ENCODE data around the gene MRPL48. TPM values are rescaled to one million over a fixed set of nuclear protein-coding genes. Genes with fewer than 3 reads are reported as not detected.

Gene MRPL48
- total RNA-seq, 1 experiment from 2014 or later = 66.8 TPM

DNA sequence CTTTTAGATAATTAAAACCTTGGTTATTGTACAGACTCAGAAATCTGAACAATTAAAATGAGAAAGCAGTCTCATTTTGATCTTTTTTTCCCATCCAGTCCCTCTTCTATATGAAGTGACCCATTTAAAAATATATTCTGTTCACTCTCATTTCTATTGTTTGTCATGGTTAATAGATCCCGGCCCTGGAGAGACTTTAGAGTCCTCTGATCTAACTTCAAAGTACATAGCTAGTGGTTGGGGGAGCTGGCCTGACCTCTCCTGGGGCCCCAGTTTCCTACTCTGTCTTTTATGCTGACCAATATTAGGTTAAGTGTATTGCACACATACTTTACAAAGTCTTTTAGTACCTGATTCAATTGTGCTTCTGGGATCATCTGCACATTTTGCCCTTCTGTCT lies 13.5 kb downstream of the MRPL48 start:
- BruUV-seq (replicated peaks) = no TSS peak

DNA sequence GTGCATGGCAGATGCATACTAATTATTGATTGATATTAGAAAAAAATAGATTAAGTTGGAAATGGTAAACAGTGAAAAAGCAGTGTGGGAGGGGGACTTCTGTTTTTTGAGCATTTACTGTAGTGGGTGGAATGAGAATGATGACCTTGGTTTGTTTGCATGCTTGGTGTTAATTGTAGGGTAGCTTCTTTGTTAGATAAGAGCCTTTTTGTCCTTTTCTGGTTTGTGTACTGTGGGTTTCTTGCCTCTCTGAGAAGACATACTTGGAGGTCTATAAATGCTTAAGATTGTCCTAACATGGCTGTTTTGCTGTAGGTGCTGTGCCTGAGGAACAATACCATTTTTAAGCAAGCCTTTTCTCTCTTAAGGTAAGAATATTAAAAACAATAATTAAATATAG lies 17.0 kb downstream of the MRPL48 start:
- no peak overlapping the region for H3K4me3 ChIP-seq (replicated peaks in 1 of 2; ENCODE audit: low read depth in 1 of 2, low read length in 2 of 2)
- ATAC-seq (no peak), DNase-seq (ENCODE audit: low read depth, low spot score) (no peak)
- H4K20me1 ChIP-seq (ENCODE audit: insufficient read depth) = no peaks in the 10 kb centered on the region
- ChIA-PET RAD21 (ENCODE audit: low non-redundant PET in 1 of 2, low total read pairs in 2 of 2, uncharacterized antibody in 2 of 2, unreplicated experiment in 2 of 2) (no interaction called here), CTCF (no interaction called here), POLR2A (no interaction called here)
- H3K36me3 ChIP-seq (ENCODE audit: control insufficient read depth in 1 of 2, insufficient read depth in 2 of 2, low read length in 2 of 2) = peaks cover 0 to 2% of the 10 kb centered on the region in 2 experiments; a peak in 1 of 4 replicates
- H3K9me3 ChIP-seq (ENCODE audit: control insufficient read depth in 1 of 2, insufficient read depth in 1 of 2, low read depth in 1 of 2, low read length in 2 of 2) = no peaks in the 10 kb centered on the region
- no peak overlapping the region for H3K27ac ChIP-seq (ENCODE audit: low read depth, low read length)
- H3K4me2 ChIP-seq (ENCODE audit: low read length) = no peak overlapping the region
- H3K9me2 ChIP-seq (ENCODE audit: insufficient read depth) = no peaks in the 10 kb centered on the region
- H3K27me3 ChIP-seq (ENCODE audit: insufficient read depth, low read length) = no peaks in the 10 kb centered on the region
- intact Hi-C loops (cut with micrococcal nuclease) = no loop called here
- BruUV-seq (replicated peaks) = no TSS peak
- no peak overlapping the region for H3K9ac ChIP-seq (ENCODE audit: low read length)
- no peak overlapping the region for H2AFZ ChIP-seq (ENCODE audit: low read depth, low read length, poor library complexity, severe bottlenecking)
- no peak for TF ChIP-seq POLR2A (IDR thresholded peaks at IDR 0.05; ENCODE audit: borderline replicate concordance, extremely low read depth, insufficient read depth, insufficient read length)
- no peak for TF ChIP-seq SRF (IDR thresholded peaks at IDR 0.05; ENCODE audit: low read depth)
- no peak for TF ChIP-seq JUND (IDR thresholded peaks at IDR 0.05)
- TF ChIP-seq, protein P1, sequence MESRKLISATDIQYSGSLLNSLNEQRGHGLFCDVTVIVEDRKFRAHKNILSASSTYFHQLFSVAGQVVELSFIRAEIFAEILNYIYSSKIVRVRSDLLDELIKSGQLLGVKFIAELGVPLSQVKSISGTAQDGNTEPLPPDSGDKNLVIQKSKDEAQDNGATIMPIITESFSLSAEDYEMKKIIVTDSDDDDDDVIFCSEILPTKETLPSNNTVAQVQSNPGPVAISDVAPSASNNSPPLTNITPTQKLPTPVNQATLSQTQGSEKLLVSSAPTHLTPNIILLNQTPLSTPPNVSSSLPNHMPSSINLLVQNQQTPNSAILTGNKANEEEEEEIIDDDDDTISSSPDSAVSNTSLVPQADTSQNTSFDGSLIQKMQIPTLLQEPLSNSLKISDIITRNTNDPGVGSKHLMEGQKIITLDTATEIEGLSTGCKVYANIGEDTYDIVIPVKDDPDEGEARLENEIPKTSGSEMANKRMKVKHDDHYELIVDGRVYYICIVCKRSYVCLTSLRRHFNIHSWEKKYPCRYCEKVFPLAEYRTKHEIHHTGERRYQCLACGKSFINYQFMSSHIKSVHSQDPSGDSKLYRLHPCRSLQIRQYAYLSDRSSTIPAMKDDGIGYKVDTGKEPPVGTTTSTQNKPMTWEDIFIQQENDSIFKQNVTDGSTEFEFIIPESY (IDR thresholded peaks at IDR 0.05; ENCODE audit: extremely low read depth, insufficient replicate concordance, low read length) = no peak
- TF ChIP-seq, protein P2, sequence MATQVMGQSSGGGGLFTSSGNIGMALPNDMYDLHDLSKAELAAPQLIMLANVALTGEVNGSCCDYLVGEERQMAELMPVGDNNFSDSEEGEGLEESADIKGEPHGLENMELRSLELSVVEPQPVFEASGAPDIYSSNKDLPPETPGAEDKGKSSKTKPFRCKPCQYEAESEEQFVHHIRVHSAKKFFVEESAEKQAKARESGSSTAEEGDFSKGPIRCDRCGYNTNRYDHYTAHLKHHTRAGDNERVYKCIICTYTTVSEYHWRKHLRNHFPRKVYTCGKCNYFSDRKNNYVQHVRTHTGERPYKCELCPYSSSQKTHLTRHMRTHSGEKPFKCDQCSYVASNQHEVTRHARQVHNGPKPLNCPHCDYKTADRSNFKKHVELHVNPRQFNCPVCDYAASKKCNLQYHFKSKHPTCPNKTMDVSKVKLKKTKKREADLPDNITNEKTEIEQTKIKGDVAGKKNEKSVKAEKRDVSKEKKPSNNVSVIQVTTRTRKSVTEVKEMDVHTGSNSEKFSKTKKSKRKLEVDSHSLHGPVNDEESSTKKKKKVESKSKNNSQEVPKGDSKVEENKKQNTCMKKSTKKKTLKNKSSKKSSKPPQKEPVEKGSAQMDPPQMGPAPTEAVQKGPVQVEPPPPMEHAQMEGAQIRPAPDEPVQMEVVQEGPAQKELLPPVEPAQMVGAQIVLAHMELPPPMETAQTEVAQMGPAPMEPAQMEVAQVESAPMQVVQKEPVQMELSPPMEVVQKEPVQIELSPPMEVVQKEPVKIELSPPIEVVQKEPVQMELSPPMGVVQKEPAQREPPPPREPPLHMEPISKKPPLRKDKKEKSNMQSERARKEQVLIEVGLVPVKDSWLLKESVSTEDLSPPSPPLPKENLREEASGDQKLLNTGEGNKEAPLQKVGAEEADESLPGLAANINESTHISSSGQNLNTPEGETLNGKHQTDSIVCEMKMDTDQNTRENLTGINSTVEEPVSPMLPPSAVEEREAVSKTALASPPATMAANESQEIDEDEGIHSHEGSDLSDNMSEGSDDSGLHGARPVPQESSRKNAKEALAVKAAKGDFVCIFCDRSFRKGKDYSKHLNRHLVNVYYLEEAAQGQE (IDR thresholded peaks at IDR 0.05; ENCODE audit: low read depth) = no peak
- no peak for TF ChIP-seq CBX3 (IDR thresholded peaks at IDR 0.05; ENCODE audit: low read depth)
- TF ChIP-seq, protein P3, sequence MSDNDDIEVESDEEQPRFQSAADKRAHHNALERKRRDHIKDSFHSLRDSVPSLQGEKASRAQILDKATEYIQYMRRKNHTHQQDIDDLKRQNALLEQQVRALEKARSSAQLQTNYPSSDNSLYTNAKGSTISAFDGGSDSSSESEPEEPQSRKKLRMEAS (IDR thresholded peaks at IDR 0.05) = no peak
- peaks cover 5% of the 10 kb centered on the region; the same call in 1 of the 2 replicates for H3K79me2 ChIP-seq (ENCODE audit: insufficient read depth, low read length)
- no peaks in the 10 kb centered on the region for H3K4me1 ChIP-seq (ENCODE audit: control insufficient read depth in 1 of 2, insufficient read depth in 2 of 2, low read length in 2 of 2)

More for the DNA sequence above, 13.5 kb downstream of the MRPL48 start:
- no peak overlapping the region for H3K27ac ChIP-seq (ENCODE audit: low read depth, low read length)
- ATAC-seq = no peak
- no peaks in the 10 kb centered on the region for H3K27me3 ChIP-seq (ENCODE audit: insufficient read depth, low read length)
- no peaks in the 10 kb centered on the region for H3K4me1 ChIP-seq (ENCODE audit: control insufficient read depth in 1 of 2, insufficient read depth in 2 of 2, low read length in 2 of 2)
- H3K4me3 ChIP-seq (replicated peaks in 1 of 2; ENCODE audit: low read depth in 1 of 2, low read length in 2 of 2) = no peak overlapping the region
- ChIA-PET RAD21 (ENCODE audit: low non-redundant PET in 1 of 2, low total read pairs in 2 of 2, uncharacterized antibody in 2 of 2, unreplicated experiment in 2 of 2) (no interaction called here), CTCF (no interaction called here), POLR2A (no interaction called here)
- no peaks in the 10 kb centered on the region; a peak in 1 of 4 replicates for H3K36me3 ChIP-seq (ENCODE audit: control insufficient read depth in 1 of 2, insufficient read depth in 2 of 2, low read length in 2 of 2)
- DNase-seq (ENCODE audit: low read depth, low spot score) = no peak
- TF ChIP-seq SIN3A (IDR thresholded peaks at IDR 0.05; ENCODE audit: low read depth) (no peak), CBX3 (IDR thresholded peaks at IDR 0.05; ENCODE audit: low read depth) (no peak), SP1 (IDR thresholded peaks at IDR 0.05; ENCODE audit: low read depth) (no peak), RAD21 (IDR thresholded peaks at IDR 0.05; ENCODE audit: low read depth) (no peak), POLR2AphosphoS5 (IDR thresholded peaks at IDR 0.05; ENCODE audit: low read depth, low read length) (no peak), TCF7L2 (IDR thresholded peaks at IDR 0.05; ENCODE audit: borderline replicate concordance, extremely low read depth, insufficient read depth, insufficient read length) (no peak), CEBPB (IDR thresholded peaks at IDR 0.05; ENCODE audit: low read depth) (no peak), ZNF274 (IDR thresholded peaks at IDR 0.05; ENCODE audit: low read depth, low read length) (no peak)
- no peaks in the 10 kb centered on the region for H3K9me3 ChIP-seq (ENCODE audit: control insufficient read depth in 1 of 2, insufficient read depth in 1 of 2, low read depth in 1 of 2, low read length in 2 of 2)
- no peak overlapping the region for H2AFZ ChIP-seq (ENCODE audit: low read depth, low read length, poor library complexity, severe bottlenecking)
- H3K9me2 ChIP-seq (ENCODE audit: insufficient read depth) = no peaks in the 10 kb centered on the region
- no peak overlapping the region for H3K9ac ChIP-seq (ENCODE audit: low read length)
- intact Hi-C loops (cut with micrococcal nuclease) = no loop called here
- peaks cover 4% of the 10 kb centered on the region; the same call in 1 of the 2 replicates for H3K79me2 ChIP-seq (ENCODE audit: insufficient read depth, low read length)
- no peak overlapping the region for H3K4me2 ChIP-seq (ENCODE audit: low read length)
- H4K20me1 ChIP-seq (ENCODE audit: insufficient read depth) = no peaks in the 10 kb centered on the region
